Activated gamma-delta T cell (primary cell): ENCODE results near the gene HPS3.

Source experiments
- DNase-seq: peaks from one replicate; lab custom pipeline; 2025; lab: John Stamatoyannopoulos, UW

Gene HPS3

DNA sequence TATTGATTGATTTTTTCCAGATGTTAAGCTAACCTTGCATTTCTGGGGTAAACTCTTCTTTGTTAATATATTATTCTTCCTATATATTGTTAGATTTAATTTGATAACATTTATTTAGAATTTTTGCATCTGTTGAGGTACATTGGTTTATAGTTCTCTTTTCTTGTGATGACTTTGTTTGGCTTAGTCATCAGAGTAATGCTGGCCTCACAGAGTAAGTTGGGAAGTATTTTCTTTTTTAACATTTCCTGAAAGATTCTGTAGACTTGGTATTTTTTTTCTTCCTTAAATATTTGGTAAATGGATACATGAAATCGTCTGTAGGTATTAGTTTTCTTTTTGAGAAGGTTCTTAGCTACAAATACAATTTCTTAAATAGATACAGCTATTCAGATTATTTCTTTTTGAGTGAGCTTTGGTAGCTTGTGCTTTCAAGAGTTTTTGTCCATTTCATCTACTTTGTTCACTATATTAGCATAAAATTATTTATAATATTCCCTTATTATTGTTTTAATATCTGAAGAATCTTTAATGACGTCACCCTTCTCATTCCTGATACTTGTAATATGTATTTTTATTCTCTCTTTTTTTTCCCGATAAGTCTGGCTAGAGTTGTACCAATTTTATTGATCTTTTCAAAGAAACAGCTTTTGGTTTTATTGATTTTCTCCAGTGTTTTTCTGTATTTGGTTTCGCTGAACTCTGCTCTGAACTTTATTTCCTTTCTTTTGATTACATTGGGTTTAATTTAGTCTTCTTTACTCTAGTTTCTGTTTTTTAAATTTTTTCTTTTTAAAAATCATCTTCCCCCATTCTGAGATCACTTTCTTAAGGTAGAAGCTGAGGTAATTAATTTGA lies 6.5 kb upstream of the HPS3 start:
- no peak for DNase-seq

- no peak for DNase-seq
Observed at GRCh38 chr3:149128821-149129220, 617 bp upstream of the HPS3 start.

- no peak for DNase-seq
Observed at GRCh38 chr3:149131589-149131988, 2.2 kb downstream of the HPS3 start.

- no peak for DNase-seq
Observed at GRCh38 chr3:149134575-149134974, 5.1 kb downstream of the HPS3 start.

DNA sequence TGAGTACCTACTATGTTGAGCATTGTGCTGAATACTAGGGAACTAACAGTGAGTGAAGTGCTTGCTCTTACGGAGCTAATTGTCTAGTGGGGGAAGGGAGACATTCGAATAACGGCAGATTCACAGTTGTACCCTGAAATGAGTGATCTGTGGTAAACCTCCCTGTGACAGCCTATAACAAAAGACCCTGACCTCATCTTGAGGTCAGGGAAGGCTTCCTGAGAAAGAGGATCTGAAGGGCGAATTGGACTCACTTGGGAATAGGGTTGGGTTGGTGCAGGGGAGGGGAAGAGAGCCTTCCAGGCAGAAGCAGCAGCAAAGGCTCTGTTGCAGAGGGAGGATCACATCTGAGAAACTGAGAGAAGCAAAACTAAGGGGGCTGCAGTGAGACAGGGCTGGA lies 13.2 kb downstream of the HPS3 start:
- DNase-seq, result no peak

- no peak for DNase-seq
Observed at GRCh38 chr3:149145356-149145755, 15.9 kb downstream of the HPS3 start.

DNA sequence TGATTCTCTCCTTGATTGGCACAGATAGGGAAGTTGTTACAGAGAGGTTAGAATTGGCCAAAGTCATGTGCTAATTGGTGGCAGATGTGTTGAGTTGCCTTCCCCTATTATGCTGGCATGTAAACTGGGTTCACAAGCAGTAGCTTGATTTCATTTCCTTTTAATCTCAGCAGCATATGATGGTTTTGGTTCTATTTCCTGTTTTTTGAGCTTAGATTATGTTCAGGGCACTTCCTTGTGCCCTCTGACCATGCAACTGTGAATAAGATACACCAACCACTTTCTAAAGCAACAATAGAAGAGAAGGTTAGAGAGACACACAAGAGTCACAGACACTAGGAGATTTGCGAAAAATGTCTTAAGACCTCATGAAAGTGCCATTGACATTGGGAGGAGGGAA lies 16.5 kb downstream of the HPS3 start:
- DNase-seq, result no peak

DNA sequence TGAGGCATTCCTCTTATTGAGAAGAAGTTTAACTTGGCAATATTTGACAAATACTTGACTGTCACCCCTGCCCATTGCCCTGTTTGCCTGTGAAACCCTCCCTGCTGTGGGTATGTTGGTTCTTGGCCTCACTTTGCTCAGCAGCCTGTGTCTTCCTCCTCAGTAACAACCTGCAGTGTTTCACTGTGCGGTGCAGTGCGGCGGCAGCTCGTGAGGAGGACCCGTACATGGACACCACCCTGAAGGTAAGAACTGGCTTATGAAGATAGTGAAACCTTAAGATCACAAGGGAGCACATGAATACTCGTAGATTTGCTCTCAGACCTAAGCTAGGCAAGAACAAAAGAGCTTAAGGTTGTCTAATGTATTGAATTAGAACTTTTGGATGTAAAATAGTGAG lies 21.0 kb downstream of the HPS3 start:
- DNase-seq, result no peak

DNA sequence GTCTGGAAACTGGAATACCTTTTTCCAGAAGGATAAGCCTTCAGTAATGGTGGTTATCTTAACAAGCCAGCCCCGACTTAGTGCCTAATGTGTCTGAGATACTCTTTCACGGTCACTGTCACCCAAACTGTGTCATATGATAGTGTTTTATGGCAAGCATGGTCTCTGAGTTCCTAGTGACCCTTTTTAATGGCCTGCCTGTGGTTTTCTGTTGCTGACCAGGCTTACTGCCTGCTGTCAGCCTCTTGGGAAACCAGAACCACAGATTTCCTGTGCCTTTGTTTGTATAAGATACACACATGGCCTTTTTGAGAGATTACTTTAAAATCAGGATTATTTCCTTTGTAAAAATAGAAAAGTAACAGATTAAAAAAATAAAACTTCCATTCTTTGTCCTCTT lies 22.4 kb downstream of the HPS3 start:
- DNase-seq, result no peak

DNA sequence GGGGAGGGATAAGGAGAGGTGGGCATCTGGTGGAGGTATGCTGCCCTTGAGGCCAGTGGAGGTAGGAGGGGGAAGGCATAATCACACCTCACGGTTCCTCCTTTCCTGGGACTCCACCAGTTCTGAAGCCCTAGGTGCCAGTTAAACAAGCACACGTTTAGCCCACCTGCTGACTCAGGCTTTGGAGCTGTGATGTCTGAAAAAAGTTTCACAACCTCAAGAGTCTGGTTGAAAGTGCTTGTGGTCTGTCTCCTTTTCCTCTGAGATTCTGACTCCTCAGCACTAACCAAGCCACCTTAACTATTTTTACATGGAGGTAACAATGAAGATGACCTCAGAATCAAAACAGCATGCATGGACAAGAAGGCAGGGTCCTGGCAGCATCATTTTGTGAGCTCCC lies 23.0 kb downstream of the HPS3 start:
- no peak for DNase-seq

DNA sequence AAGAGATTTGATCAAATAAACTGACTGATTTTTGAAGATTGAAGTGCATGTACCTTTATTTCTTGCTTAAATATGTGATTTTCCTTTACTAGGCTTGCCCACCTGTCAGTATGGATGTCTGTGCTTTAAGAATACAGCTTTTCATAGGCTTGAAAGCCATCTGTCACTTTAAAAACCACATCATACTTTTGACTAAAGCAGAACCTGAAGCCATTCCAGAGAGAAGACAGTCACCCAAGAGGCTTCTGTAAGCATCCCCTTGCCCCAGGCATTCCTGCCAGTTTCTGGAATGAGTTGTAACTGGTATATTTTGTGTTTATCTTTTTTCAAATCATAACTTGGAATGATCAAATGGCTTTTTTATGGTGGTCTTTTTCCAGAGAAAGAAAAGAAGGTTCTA lies 24.0 kb downstream of the HPS3 start:
- no peak for DNase-seq

GRCh38 chr3:149160754-149161300 lies 31.4 kb downstream of the HPS3 start:
- no peak for DNase-seq

GRCh38 chr3:149162007-149162406 lies 32.6 kb downstream of the HPS3 start:
- no peak for DNase-seq

DNA sequence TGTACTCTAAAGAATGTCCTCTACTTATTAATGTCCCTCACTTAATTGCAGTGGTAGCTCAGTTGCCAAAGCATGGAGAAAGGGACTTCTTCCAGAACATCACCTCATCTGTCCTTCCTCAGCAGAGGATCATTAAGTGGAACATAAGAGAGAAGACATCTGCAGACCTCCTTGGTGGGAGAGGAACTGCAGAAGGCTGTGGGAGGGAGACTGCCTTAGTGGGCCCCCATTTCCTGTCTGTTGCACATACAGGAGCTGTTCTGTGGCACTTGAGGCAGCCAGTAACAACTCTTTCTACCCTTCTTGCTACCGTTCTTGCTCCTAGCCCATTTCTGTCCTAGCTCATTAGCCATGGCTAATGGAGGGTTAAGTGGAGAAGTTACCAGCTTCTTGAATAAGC lies 33.6 kb downstream of the HPS3 start:
- DNase-seq, result no peak

DNA sequence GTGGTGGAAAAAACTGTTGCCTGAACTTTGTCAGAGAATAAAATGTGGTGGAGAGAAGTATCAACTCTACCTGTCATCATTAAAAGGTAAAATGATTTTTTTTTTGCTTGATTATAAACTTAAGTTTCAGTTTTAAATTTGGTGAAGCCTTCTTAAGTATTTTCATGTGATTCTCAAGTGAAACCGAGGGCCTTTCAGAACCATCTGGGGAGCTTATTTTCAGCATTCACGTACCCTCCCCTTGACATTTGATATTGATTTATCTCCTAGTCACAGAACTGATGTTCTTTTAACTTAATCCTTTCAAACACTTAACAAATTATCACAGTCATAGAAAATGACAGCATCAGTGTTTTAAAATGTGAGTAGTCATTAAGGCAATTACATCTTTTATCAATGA lies 38.5 kb downstream of the HPS3 start:
- no peak for DNase-seq

DNA sequence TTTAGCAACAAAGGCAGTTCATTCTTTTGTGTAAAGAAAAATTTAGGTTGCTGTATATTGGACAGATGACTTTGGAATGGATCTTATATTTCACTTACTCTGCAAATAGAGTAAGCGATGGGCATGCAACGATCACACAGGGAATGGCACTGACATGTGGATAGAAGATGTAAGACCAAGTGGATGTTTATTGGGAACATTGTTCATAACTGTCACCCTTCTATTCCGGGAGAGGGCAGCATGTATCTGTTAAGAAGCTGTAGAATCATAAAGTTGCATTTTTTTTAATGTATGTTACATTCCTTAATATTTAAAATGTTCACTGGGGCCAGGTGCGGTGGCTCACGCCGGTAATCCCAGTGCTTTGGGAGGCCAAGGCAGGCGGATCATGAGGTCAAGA lies 41.2 kb downstream of the HPS3 start:
- DNase-seq, result no peak

DNA sequence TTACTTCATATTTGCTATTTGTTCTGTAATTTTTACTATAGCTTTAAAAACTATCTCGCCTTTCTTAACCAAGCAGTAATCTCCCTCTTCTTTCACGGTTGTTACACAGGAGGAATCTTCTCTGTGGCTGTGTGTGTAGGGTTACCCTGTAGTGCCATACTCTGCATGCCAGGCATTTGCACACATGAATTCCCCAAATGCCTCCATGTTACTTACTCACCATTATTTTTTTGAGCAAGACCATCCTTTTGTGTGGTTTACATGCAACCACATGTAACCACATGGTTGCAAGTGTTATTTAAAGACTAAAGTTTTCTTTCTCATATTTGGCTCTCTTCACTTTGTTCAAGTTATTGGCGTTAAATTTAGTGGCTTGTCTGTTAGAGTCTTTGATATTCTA lies 45.5 kb downstream of the HPS3 start:
- no peak for DNase-seq

GRCh38 chr3:149177122-149177521 lies 47.7 kb downstream of the HPS3 start:
- no peak for DNase-seq

DNA sequence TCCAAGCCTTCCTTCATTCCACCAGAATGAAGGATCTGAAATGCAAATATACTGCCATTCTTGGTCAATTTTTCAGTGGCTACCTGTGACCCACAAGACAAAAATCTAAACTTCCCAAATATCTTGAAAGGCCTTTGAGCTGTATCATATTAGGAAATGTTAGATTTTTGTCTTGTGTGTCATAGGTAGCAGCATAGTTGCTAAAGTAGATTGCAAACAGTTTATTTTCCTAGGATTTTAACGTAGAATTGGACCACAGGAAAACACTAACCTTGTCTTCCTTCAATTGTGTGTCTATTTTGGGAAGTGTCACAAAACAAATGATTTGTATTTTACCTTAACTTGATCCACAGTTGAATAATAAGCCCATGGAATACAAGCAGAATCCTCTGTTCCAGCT lies 49.8 kb downstream of the HPS3 start:
- no peak for DNase-seq

DNA sequence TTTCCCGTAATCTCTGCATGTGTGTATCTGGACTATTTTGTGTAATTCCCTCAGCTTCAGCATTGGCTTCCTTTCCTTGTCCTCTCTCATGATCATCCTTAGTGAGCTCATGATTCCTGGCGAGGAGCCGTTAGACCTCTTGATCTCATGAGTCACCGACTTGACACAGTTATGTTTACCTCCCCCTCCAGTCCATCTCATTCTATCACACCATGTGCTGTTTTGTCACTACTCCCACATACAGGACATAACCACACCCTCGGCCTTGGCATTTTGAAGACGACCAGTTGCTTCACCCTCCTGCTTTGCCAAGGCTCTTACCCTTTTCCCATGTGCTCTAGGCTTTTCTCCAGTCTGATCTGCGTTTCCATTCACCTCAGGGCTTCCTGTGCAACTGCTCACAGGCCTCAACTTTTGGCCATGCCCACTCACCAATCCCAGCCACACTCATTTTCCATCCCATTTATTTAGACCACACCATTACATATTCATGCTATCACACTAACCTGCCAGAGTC lies 50.7 kb downstream of the HPS3 start:
- DNase-seq, result no peak

DNA sequence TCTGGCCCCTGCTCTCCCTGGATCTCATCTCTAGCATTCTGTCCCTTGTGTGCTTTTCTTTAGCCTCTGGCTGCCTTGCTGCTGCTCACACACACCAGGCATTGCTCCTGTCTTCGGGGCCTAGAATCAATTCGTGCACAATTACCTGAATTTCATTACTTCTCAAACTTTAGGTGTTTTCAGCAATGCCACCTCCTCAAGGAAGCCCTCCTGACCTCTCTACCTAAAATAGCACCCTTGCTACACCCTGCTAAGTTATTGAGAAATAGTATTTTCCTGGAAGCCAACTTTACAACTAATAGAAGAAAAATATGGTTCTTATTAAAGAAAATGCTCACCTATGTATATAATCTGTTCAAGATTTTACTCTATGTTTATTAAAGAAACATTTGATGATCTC lies 51.7 kb downstream of the HPS3 start:
- DNase-seq, result no peak

DNA sequence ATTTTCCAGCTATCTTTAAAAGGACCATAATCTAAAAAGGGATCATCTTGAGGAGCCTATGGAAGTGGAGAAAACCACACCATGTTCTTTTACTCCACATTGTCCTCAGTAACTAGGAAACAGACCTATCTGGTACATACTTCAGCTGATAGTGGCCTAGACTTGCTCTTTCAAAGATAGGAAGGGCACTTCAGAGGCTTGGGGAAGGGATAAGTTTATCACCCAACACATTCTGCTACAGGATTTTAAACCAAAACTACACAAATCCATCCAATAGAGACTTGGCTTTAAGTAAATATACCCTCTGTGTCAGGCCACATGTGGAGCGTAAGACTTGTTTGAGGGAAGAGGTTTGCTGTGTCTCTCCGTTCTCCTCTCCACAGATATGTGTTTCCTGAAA lies 56.8 kb downstream of the HPS3 start:
- no peak for DNase-seq

DNA sequence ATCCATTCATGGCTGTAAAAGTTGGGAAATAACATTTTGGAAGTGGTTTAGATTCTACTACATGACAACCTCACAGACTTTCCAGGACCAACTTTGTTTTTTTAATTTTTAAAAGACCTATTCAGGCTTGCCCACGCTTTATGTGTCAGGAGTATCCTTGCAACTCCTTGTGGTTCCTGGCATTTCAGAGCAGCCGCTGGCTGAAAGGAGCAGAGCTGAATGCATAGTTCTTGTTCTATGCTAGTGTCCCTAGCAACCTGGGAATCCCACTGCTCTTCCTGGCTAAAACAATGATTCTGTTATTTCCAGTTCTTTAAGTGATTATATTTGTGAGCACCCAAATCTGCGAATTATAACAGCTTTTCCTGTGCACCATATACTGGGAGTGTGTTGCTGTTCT lies 57.3 kb downstream of the HPS3 start:
- no peak for DNase-seq

- DNase-seq, result no peak
Observed at GRCh38 chr3:149188494-149188893, 59.1 kb downstream of the HPS3 start.
